Activated CD4-positive, alpha-beta memory T cell treated with anti-CD3 and anti-CD28 coated beads for 36 hours (primary cell): Measurements from ENCODE around the gene PIH1D1. TPM values are rescaled to one million over a fixed set of nuclear protein-coding genes. Genes with fewer than 3 reads are reported as not detected.

Experiments used
- CTCF ChIA-PET: fragments of 350-600 bp; sonication (Branson Sonifier 250); formaldehyde crosslinking; loops from one replicate; lab custom pipeline; 2021; ENCODE audit warnings: antibody characterized with exemption, inconsistent platforms; lab: Charles Lee
- POLR2A ChIA-PET: fragments of 350-600 bp; sonication (Branson Sonifier 250); formaldehyde crosslinking; loops from one replicate; lab custom pipeline; 2021; ENCODE audit warnings: antibody characterized with exemption; lab: Charles Lee
- DNase-seq: peaks from one replicate; pipeline ENCODE4 v3.0.0-alpha.2; 2020
- H3K27ac Mint-ChIP-seq: one replicate; pipeline ENCODE4 v1.8.0; 2021; ENCODE audit warnings: mixed read lengths
- H3K27me3 Mint-ChIP-seq: one replicate; pipeline ENCODE4 v1.8.0; 2021; ENCODE audit warnings: mixed read lengths
- H3K36me3 Mint-ChIP-seq: one replicate; pipeline ENCODE4 v1.8.0; 2021; ENCODE audit warnings: mixed read lengths
- H3K4me1 Mint-ChIP-seq: one replicate; pipeline ENCODE4 v1.8.0; 2021; ENCODE audit warnings: low read depth, mixed read lengths
- H3K4me3 Mint-ChIP-seq: one replicate; pipeline ENCODE4 v1.8.0; 2021; ENCODE audit warnings: mild to moderate bottlenecking, mixed read lengths
- H3K9me3 Mint-ChIP-seq: one replicate; pipeline ENCODE4 v1.8.0; 2021; ENCODE audit warnings: mixed read lengths
- intact Hi-C: fragments of 100-400 bp; cut with micrococcal nuclease; formaldehyde crosslinking; loops from one replicate; pipeline ENCODE4 v1.15.1; 2023
- total RNA-seq, 2 experiments: library from RNA; stranded (reverse); gene quantifications; one replicate each; pipeline ENCODE4 v1.2.3, GENCODE V29; 2021

PIH1D1 gene
- total RNA-seq, 2 experiments from 2014 or later, result 117 to 129 TPM

DNA sequence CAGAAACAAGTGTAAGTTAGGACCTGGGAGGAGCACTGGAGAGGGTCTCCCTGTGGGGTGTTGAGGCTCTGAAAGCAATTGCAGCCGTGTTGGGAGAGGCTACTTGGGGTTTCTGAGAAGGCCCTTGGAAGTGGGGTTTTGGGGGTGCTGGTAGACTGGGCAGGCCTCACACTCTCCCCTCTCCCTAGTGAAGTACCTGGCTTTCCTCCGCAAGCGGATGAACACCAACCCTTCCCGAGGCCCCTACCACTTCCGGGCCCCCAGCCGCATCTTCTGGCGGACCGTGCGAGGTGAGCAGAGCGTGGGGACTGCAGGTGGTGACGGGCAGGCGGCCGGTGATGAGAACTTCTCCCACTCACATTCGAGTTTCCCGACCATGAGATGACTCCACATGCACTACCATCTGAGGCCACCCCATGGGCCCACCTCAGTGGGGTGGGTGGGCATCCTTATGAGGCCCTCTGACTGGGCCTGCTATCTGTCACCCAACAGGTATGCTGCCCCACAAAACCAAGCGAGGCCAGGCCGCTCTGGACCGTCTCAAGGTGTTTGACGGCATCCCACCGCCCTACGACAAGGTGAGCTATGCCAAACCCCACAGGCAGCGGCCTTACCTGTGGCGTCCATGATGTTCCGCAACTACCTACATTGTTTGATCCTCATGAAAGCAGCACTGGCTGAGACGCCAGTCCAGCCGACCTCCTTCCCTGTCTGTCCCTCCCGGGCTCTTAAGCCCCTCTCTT is 38.8 kb upstream of the PIH1D1 start:
- POLR2A ChIA-PET, result interaction anchor here (0.9 to 1.6 kb wide), 2 partner anchors 15 to 18 kb away, joined by 3 read pairs; no protein-coding TSS in a partner anchor
- peak; percentile 60 for DNase-seq

GRCh38 chr19:49489601-49490167 is 38.1 kb upstream of the PIH1D1 start:
- ChIA-PET CTCF (interaction anchor here (0.7 to 1.6 kb wide), 3 partner anchors 9 to 14 kb away, joined by 3 to 7 read pairs (median 3); no protein-coding TSS in a partner anchor), POLR2A (interaction anchor here (1.0 to 3.0 kb wide), 5 partner anchors 14 to 151 kb away, joined by 3 to 15 read pairs (median 5); no protein-coding TSS in a partner anchor)
- peak; percentile 72 for DNase-seq
- peaks cover 3% of the 10 kb centered on the region for H3K27me3 Mint-ChIP-seq
- peaks cover 64% of the 10 kb centered on the region for H3K36me3 Mint-ChIP-seq
- peaks cover 31% of the 10 kb centered on the region for H3K4me1 Mint-ChIP-seq
- H3K4me3 Mint-ChIP-seq, result peak overlapping the region; percentile 94
- intact Hi-C loops, result no loop called here
- H3K9me3 Mint-ChIP-seq, result no peaks in the 10 kb centered on the region
- H3K27ac Mint-ChIP-seq, result peak overlapping the region; percentile 97

More for the DNA sequence above, 38.8 kb upstream of the PIH1D1 start:
- peaks cover 64% of the 10 kb centered on the region for H3K36me3 Mint-ChIP-seq
- CTCF ChIA-PET, result interaction anchor here (1.3 kb wide), 1 partner anchor 14 kb away, joined by 7 read pairs; no protein-coding TSS in a partner anchor
- H3K9me3 Mint-ChIP-seq, result no peaks in the 10 kb centered on the region
- H3K27me3 Mint-ChIP-seq, result peaks cover 3% of the 10 kb centered on the region
- H3K27ac Mint-ChIP-seq, result peak overlapping the region; percentile 97
- intact Hi-C loops, result no loop called here
- peak overlapping the region; percentile 94 for H3K4me3 Mint-ChIP-seq
- H3K4me1 Mint-ChIP-seq, result peaks cover 35% of the 10 kb centered on the region

- DNase-seq, result no peak
- H3K27me3 Mint-ChIP-seq, result peaks cover 3% of the 10 kb centered on the region
- ChIA-PET CTCF (interaction anchor here (0.6 to 1.6 kb wide), 5 partner anchors 10 to 57 kb away, joined by 3 to 7 read pairs (median 3); no protein-coding TSS in a partner anchor), POLR2A (interaction anchor here (0.6 to 3.0 kb wide), 9 partner anchors 10 to 152 kb away, joined by 3 to 15 read pairs (median 4); partner anchors contain the start of gene ALDH16A1)
- intact Hi-C loops, result no loop called here
- H3K4me3 Mint-ChIP-seq, result peak overlapping the region; percentile 94
- peak overlapping the region; percentile 97 for H3K27ac Mint-ChIP-seq
- no peaks in the 10 kb centered on the region for H3K9me3 Mint-ChIP-seq
- peaks cover 30% of the 10 kb centered on the region for H3K4me1 Mint-ChIP-seq
- H3K36me3 Mint-ChIP-seq, result peaks cover 64% of the 10 kb centered on the region
Measured at GRCh38 chr19:49488863-49489537, 37.4 kb upstream of the PIH1D1 start.

- DNase-seq, result no peak
- Mint-ChIP-seq H3K27me3 (peaks cover 3% of the 10 kb centered on the region), H3K4me3 (peak overlapping the region; percentile 94), H3K27ac (peak overlapping the region; percentile 97), H3K9me3 (no peaks in the 10 kb centered on the region), H3K36me3 (peaks cover 64% of the 10 kb centered on the region), H3K4me1 (peaks cover 29% of the 10 kb centered on the region)
- intact Hi-C loops, result no loop called here
- ChIA-PET POLR2A (interaction anchor here (0.7 to 3.0 kb wide), 10 partner anchors 9 to 188 kb away, joined by 3 to 15 read pairs (median 4); partner anchors contain the start of genes ALDH16A1 and PIH1D1), CTCF (interaction anchor here (0.9 to 1.6 kb wide), 4 partner anchors 12 to 58 kb away, joined by 3 to 7 read pairs (median 4); no protein-coding TSS in a partner anchor)
Measured at GRCh38 chr19:49488046-49488862, 36.6 kb upstream of the PIH1D1 start.

DNA sequence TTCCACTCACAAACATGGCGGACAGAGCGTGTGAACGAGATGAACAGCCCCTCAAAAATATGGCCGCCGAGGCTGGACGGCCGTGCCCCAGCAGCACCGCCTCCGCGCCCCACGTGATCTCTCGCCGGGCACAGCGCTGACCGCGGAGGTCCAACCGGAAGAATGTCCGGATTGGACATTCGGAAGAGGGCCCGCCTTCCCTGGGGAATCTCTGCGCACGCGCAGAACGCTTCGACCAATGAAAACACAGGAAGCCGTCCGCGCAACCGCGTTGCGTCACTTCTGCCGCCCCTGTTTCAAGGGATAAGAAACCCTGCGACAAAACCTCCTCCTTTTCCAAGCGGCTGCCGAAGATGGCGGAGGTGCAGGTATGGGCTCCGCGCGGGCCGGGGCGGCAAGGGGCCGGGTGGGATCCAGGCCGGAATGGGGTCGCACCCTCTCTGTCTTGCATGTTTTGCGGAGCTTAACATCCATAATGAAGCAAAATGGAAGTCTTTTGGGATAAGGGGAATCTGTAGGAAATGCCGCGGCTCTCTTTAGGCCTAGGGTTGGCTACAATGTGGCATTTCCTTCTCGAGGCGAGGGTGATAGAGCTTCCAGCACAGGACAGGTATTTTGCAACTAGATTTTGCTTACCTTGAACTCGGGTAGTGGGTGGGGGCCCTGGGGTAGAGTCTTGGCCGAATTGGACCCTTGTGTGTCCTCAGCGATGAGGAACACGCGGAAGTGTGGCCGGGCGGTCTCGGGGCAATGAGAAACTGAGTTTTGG is 35.8 kb upstream of the PIH1D1 start, which contains the start of gene RPL13A:
TSS of gene RPL13A (plus strand) at position 332 of the 769 bp plus-strand sequence. CDS start at position 354, 22 bp downstream.
- peak within 1 kb of the TSS; percentile 97 for H3K27ac Mint-ChIP-seq
- intact Hi-C loops, result loop anchor here (1.0 to 2.0 kb wide), 4 partner anchors 9 to 34 kb away; partner anchors contain the start of genes ALDH16A1 and RPS11
- H3K36me3 Mint-ChIP-seq, result peaks cover 57% of the 10 kb centered on the region
- ChIA-PET CTCF (interaction anchor here (1.1 kb wide), 1 partner anchor 12 kb away, joined by 4 read pairs; no protein-coding TSS in a partner anchor), POLR2A (interaction anchor here (0.8 to 3.0 kb wide), 9 partner anchors 9 to 189 kb away, joined by 3 to 15 read pairs (median 4); partner anchors contain the start of genes ALDH16A1 and PIH1D1)
- peaks cover 24% of the 10 kb centered on the region for H3K4me1 Mint-ChIP-seq
- peak; percentile 100 for DNase-seq
- no peaks in the 10 kb centered on the region for H3K9me3 Mint-ChIP-seq
- peaks cover 3% of the 10 kb centered on the region for H3K27me3 Mint-ChIP-seq
- H3K4me3 Mint-ChIP-seq, result peak within 1 kb of the TSS; percentile 94

- intact Hi-C loops, result loop anchor here (1.0 to 2.0 kb wide), 4 partner anchors 10 to 33 kb away; partner anchors contain the start of genes ALDH16A1 and RPS11
- ChIA-PET POLR2A (interaction anchor here (1.0 to 3.0 kb wide), 4 partner anchors 10 to 35 kb away, joined by 3 to 15 read pairs (median 6); partner anchors contain the start of gene PIH1D1), CTCF (interaction anchor here (1.1 to 2.4 kb wide), 2 partner anchors 11 kb away, joined by 4 to 12 read pairs; no protein-coding TSS in a partner anchor)
- Mint-ChIP-seq H3K4me3 (peak overlapping the region; percentile 94), H3K4me1 (peaks cover 23% of the 10 kb centered on the region), H3K27me3 (peaks cover 3% of the 10 kb centered on the region), H3K9me3 (no peaks in the 10 kb centered on the region), H3K27ac (peak overlapping the region; percentile 97), H3K36me3 (peaks cover 51% of the 10 kb centered on the region)
- no peak for DNase-seq
Measured at GRCh38 chr19:49486710-49487276, 35.2 kb upstream of the PIH1D1 start.

- Mint-ChIP-seq H3K4me1 (peaks cover 21% of the 10 kb centered on the region), H3K27me3 (peaks cover 3% of the 10 kb centered on the region), H3K36me3 (peaks cover 47% of the 10 kb centered on the region), H3K9me3 (no peaks in the 10 kb centered on the region), H3K27ac (peak overlapping the region; percentile 83), H3K4me3 (peak overlapping the region; percentile 18)
- CTCF ChIA-PET, result interaction anchor here (1.9 to 2.4 kb wide), 2 partner anchors 10 to 13 kb away, joined by 6 to 12 read pairs; partner anchors contain the start of gene FLT3LG
- intact Hi-C loops, result loop anchor here (2.0 kb wide), 1 partner anchor 15 kb away; no protein-coding TSS in a partner anchor
- POLR2A ChIA-PET, result interaction anchor here (1.0 kb wide), 1 partner anchor 10 kb away, joined by 3 read pairs; no protein-coding TSS in a partner anchor
- no peak for DNase-seq
Measured at GRCh38 chr19:49486232-49486631, 34.6 kb upstream of the PIH1D1 start.

GRCh38 chr19:49481020-49481683 is 29.5 kb upstream of the PIH1D1 start:
- H3K27ac Mint-ChIP-seq, result peak overlapping the region; percentile 34
- intact Hi-C loops, result no loop called here
- H3K4me3 Mint-ChIP-seq, result no peak overlapping the region
- peaks cover 16% of the 10 kb centered on the region for H3K36me3 Mint-ChIP-seq
- CTCF ChIA-PET, result no interaction called here
- H3K27me3 Mint-ChIP-seq, result no peaks in the 10 kb centered on the region
- H3K4me1 Mint-ChIP-seq, result peaks cover 12% of the 10 kb centered on the region
- DNase-seq, result no peak
- no peaks in the 10 kb centered on the region for H3K9me3 Mint-ChIP-seq
- POLR2A ChIA-PET, result interaction anchor here (0.6 kb wide), 1 partner anchor 345 kb away, joined by 4 read pairs; no protein-coding TSS in a partner anchor

GRCh38 chr19:49479975-49480628 is 28.5 kb upstream of the PIH1D1 start:
- CTCF ChIA-PET, result no interaction called here

More at GRCh38 chr19:49479975-49480628, 28.5 kb upstream of the PIH1D1 start:
- intact Hi-C loops, result loop anchor here (10.0 kb wide), 2 partner anchors 215 to 255 kb away; no protein-coding TSS in a partner anchor
- H3K4me1 Mint-ChIP-seq, result peaks cover 19% of the 10 kb centered on the region
- no peak overlapping the region for H3K4me3 Mint-ChIP-seq
- DNase-seq, result no peak
- no peaks in the 10 kb centered on the region for H3K9me3 Mint-ChIP-seq
- POLR2A ChIA-PET, result no interaction called here
- H3K27ac Mint-ChIP-seq, result no peak overlapping the region
- peaks cover 22% of the 10 kb centered on the region for H3K36me3 Mint-ChIP-seq
- H3K27me3 Mint-ChIP-seq, result no peaks in the 10 kb centered on the region
